WTC11 (cell line): ENCODE measurements around the gene IP6K3. TPM values are rescaled to one million over a fixed set of nuclear protein-coding genes. Genes with fewer than 3 reads are reported as not detected.
A peak's percentile ranks its signal among the peaks of the same experiment; 100 is the strongest.

Experiments
- ATAC-seq: fragments of 200-7000 bp; cut with Tn5 transposase; 2 replicates; pipeline ENCODE4 v1.10.0; 2021; ENCODE audit warnings: mild to moderate bottlenecking, moderate library complexity
- CTCF ChIA-PET: fragments of 300-600 bp; sonication (Branson Sonifier 250); formaldehyde crosslinking; loops from one replicate; lab custom pipeline; 2021; ENCODE audit warnings: antibody characterized with exemption; lab: Charles Lee
- POLR2A ChIA-PET: fragments of 350-600 bp; sonication (Branson Sonifier 250); formaldehyde crosslinking; loops from one replicate; lab custom pipeline; 2021; ENCODE audit warnings: antibody characterized with exemption; lab: Charles Lee
- DNase-seq: peaks from one replicate; pipeline ENCODE4 v3.0.0; 2021; ENCODE audit warnings: low spot score
- H3K27ac Mint-ChIP-seq: 2 replicates; pipeline ENCODE4 v1.8.0; 2021; ENCODE audit warnings: mixed read lengths
- H3K27me3 Mint-ChIP-seq: 2 replicates; pipeline ENCODE4 v1.8.0; 2021; ENCODE audit warnings: low read depth, mild to moderate bottlenecking, moderate library complexity, mixed read lengths
- H3K36me3 Mint-ChIP-seq: 2 replicates; pipeline ENCODE4 v1.8.0; 2021; ENCODE audit warnings: mixed read lengths
- H3K4me1 Mint-ChIP-seq: 2 replicates; pipeline ENCODE4 v1.8.0; 2022; ENCODE audit warnings: mixed read lengths
- H3K4me3 Mint-ChIP-seq: 2 replicates; pipeline ENCODE4 v1.8.0; 2021; ENCODE audit warnings: mild to moderate bottlenecking, moderate library complexity, mixed read lengths
- H3K9me3 Mint-ChIP-seq: 2 replicates; pipeline ENCODE4 v1.8.0; 2021; ENCODE audit warnings: mixed read lengths
- CREB1 ChIP-seq: sonication (generic); formaldehyde crosslinking; IDR thresholded peaks from 2 replicates; pipeline ENCODE4 v1.8.0; 2023; ENCODE audit warnings: mild to moderate bottlenecking, missing genetic modification reagents
- CREM ChIP-seq: sonication (generic); formaldehyde crosslinking; IDR thresholded peaks from 2 replicates; pipeline ENCODE4 v1.8.1; 2022; ENCODE audit warnings: mild to moderate bottlenecking, missing genetic modification reagents, moderate library complexity
- CTCF ChIP-seq: fragments of 200-600 bp; IDR thresholded peaks from 2 replicates; pipeline ENCODE4 v1.8.0; 2022; ENCODE audit warnings: antibody characterized with exemption
- ERG ChIP-seq: fragments of 250-450 bp; sonication (Bioruptor Pico); IDR thresholded peaks from 2 replicates; pipeline ENCODE4 v1.8.0; 2021; ENCODE audit warnings: mild to moderate bottlenecking
- ETV6 ChIP-seq: sonication (generic); formaldehyde crosslinking; IDR thresholded peaks from 2 replicates; pipeline ENCODE4 v1.8.1; 2022; ENCODE audit warnings: mild to moderate bottlenecking, missing genetic modification reagents
- FOXK1 ChIP-seq: sonication (generic); formaldehyde crosslinking; IDR thresholded peaks from 2 replicates; pipeline ENCODE4 v1.8.0; 2022; ENCODE audit warnings: mild to moderate bottlenecking, moderate library complexity, missing genetic modification reagents
- HMGA2 ChIP-seq: fragments of 250-450 bp; sonication (Bioruptor Pico); IDR thresholded peaks from 2 replicates; pipeline ENCODE4 v1.4.0; 2021; ENCODE audit warnings: mild to moderate bottlenecking, moderate library complexity
- IRF2 ChIP-seq: sonication (generic); formaldehyde crosslinking; IDR thresholded peaks from 2 replicates; pipeline ENCODE4 v1.8.0; 2022; ENCODE audit warnings: low read depth, missing genetic modification reagents, borderline replicate concordance
- KAT7 ChIP-seq: sonication (generic); formaldehyde crosslinking; IDR thresholded peaks from 2 replicates; pipeline ENCODE4 v1.8.1; 2023; ENCODE audit warnings: missing genetic modification reagents, mild to moderate bottlenecking, borderline replicate concordance
- NFE2L1 ChIP-seq: sonication (generic); formaldehyde crosslinking; IDR thresholded peaks from 2 replicates; pipeline ENCODE4 v1.8.1; 2023; ENCODE audit warnings: missing genetic modification reagents
- RELA ChIP-seq: sonication (generic); formaldehyde crosslinking; IDR thresholded peaks from 2 replicates; pipeline ENCODE4 v1.8.1; 2022; ENCODE audit warnings: missing genetic modification reagents, mild to moderate bottlenecking, borderline replicate concordance
- SP1 ChIP-seq: sonication (generic); formaldehyde crosslinking; conservative IDR thresholded peaks from 2 replicates; pipeline ENCODE4 v1.8.1; 2022; ENCODE audit warnings: missing genetic modification reagents
- ZNF121 ChIP-seq: sonication (generic); formaldehyde crosslinking; IDR thresholded peaks from 2 replicates; pipeline ENCODE4 v1.8.0; 2023; ENCODE audit warnings: missing genetic modification reagents
- ZNF281 ChIP-seq: sonication (generic); formaldehyde crosslinking; IDR thresholded peaks from 2 replicates; pipeline ENCODE4 v1.8.0; 2023; ENCODE audit warnings: mild to moderate bottlenecking, missing genetic modification reagents
- ZNF416 ChIP-seq: fragments of 250-450 bp; sonication (Bioruptor Pico); IDR thresholded peaks from 2 replicates; pipeline ENCODE4 v1.9.0; 2021; ENCODE audit warnings: mild to moderate bottlenecking, inconsistent platforms
- ZNF532 ChIP-seq: fragments of 250-450 bp; sonication (Bioruptor Pico); IDR thresholded peaks from 2 replicates; pipeline ENCODE4 v1.9.0; 2021; ENCODE audit warnings: mild to moderate bottlenecking, borderline replicate concordance
- total RNA-seq: library from RNA; stranded (reverse); gene quantifications from 3 replicates; pipeline ENCODE4 v1.2.3, GENCODE V29; 2021
- TF ChIP-seq, protein P1 (sequence below): sonication (generic); formaldehyde crosslinking; IDR thresholded peaks from 2 replicates; pipeline ENCODE4 v1.8.1; 2022; ENCODE audit warnings: low read depth, mild to moderate bottlenecking, moderate library complexity, missing genetic modification reagents, borderline replicate concordance
- TF ChIP-seq, protein P2 (sequence below): sonication (generic); formaldehyde crosslinking; IDR thresholded peaks from 2 replicates; pipeline ENCODE4 v1.8.0; 2023; ENCODE audit warnings: missing genetic modification reagents, mild to moderate bottlenecking, borderline replicate concordance

IP6K3 gene
- total RNA-seq, 1 experiment from 2014 or later = 1.1 TPM

DNA sequence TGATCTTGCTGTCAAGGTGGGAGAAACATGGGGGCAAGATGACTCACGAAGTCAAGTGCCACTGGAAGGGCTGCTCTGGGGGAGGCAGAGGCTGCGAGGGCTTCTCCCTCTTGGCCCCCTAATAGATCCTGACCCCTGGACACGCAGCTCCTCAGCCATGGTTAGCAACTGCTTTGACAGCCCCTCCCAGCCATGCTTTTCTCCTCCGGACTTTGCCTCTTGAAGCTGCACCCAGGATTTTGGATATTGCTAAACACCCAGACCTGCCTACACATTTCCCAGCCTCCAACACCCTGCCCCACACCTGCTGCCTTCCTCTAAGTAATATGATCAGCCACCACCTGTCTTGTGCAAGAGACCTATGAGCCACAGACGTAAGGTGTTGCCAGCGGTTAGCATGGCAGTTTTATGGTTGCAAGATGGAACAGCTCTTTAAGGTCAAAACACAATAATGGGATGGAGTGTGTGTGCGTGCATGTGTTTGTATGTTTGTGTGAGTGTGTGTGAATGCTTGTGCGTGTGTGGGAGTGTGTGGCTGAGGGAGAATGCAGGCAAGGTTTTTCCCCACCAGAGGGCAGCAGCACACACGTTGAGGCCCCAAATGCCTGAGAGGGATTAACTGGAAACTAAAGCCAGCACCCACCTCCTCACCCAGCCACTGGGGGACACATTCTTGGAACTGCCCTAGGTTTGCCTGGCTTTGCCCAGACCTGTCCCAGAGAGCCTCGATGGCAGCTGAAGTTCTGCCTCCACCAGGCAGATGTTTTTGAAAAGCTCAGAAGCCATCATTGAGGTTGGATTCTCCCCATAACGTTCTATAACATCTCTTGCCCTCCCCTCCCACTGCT lies 2.5 kb downstream of the IP6K3 start:
- H3K9me3 Mint-ChIP-seq = no peaks in the 10 kb centered on the region
- POLR2A ChIA-PET = interaction anchor here (1.0 kb wide), 1 partner anchor 25 kb away, joined by 3 read pairs; no protein-coding TSS in a partner anchor
- ATAC-seq (peak; percentile 79), DNase-seq (peak; percentile 84)
- no peaks in the 10 kb centered on the region; the same call in 1 of the 2 replicates for H3K27me3 Mint-ChIP-seq
- CTCF ChIA-PET = interaction anchor here (0.5 to 3.7 kb wide), 17 partner anchors 9 to 411 kb away, joined by 3 to 26 read pairs (median 4); partner anchors contain the start of gene UQCC2
- H3K4me3 Mint-ChIP-seq = no peak overlapping the region
- TF ChIP-seq CTCF (peak; percentile 79), RELA (CRISPR knock-in tag) (no peak), ETV6 (CRISPR knock-in tag) (peak; percentile 37; the same call in 1 of the 2 replicates)
- H3K36me3 Mint-ChIP-seq = no peaks in the 10 kb centered on the region
- peaks cover 48% of the 10 kb centered on the region for H3K4me1 Mint-ChIP-seq
- no peak overlapping the region for H3K27ac Mint-ChIP-seq

DNA sequence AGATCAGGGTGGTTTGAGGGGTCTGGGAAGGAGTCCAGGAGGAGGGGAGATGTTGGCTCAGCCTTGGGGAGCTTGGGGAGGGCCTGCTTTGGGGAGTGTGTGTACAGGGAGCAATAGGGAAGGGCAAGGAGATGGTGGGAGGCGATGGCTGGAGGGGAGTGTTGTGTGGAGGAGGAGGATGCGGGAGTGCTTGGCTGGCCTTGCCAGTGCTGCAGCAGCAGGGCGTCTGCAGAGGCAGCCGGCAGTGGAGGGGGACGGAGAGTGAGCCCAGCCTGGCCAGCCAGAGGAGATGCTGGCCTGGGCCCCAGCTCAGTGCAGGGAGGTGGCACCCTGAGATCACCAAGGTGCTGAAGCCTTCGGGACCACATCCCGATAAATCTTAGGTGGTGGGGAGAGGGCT lies 3.9 kb downstream of the IP6K3 start:
- ATAC-seq (no peak), DNase-seq (no peak)
- H3K27ac Mint-ChIP-seq = no peak overlapping the region
- CTCF ChIA-PET = interaction anchor here (1.0 to 2.8 kb wide), 9 partner anchors 8 to 412 kb away, joined by 3 to 23 read pairs (median 4); partner anchors contain the start of gene UQCC2
- no peaks in the 10 kb centered on the region for H3K36me3 Mint-ChIP-seq
- POLR2A ChIA-PET = no interaction called here
- H3K4me1 Mint-ChIP-seq = peaks cover 39% of the 10 kb centered on the region
- no peaks in the 10 kb centered on the region for H3K9me3 Mint-ChIP-seq
- no peaks in the 10 kb centered on the region for H3K27me3 Mint-ChIP-seq
- no peak overlapping the region for H3K4me3 Mint-ChIP-seq
- no peak for TF ChIP-seq SP1
- TF ChIP-seq NFE2L1 (CRISPR knock-in tag) = no peak
- TF ChIP-seq CREM (CRISPR knock-in tag) = no peak
- TF ChIP-seq ERG (CRISPR knock-in tag) = no peak
- TF ChIP-seq, protein P1, sequence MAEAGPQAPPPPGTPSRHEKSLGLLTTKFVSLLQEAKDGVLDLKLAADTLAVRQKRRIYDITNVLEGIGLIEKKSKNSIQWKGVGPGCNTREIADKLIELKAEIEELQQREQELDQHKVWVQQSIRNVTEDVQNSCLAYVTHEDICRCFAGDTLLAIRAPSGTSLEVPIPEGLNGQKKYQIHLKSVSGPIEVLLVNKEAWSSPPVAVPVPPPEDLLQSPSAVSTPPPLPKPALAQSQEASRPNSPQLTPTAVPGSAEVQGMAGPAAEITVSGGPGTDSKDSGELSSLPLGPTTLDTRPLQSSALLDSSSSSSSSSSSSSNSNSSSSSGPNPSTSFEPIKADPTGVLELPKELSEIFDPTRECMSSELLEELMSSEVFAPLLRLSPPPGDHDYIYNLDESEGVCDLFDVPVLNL (CRISPR knock-in tag) = no peak
- TF ChIP-seq KAT7 = no peak
- TF ChIP-seq HMGA2 (CRISPR knock-in tag) = no peak
- TF ChIP-seq ZNF121 = no peak
- TF ChIP-seq ZNF416 (CRISPR knock-in tag) = no peak
- no peak for TF ChIP-seq ZNF281 (CRISPR knock-in tag)
- TF ChIP-seq, protein P2, sequence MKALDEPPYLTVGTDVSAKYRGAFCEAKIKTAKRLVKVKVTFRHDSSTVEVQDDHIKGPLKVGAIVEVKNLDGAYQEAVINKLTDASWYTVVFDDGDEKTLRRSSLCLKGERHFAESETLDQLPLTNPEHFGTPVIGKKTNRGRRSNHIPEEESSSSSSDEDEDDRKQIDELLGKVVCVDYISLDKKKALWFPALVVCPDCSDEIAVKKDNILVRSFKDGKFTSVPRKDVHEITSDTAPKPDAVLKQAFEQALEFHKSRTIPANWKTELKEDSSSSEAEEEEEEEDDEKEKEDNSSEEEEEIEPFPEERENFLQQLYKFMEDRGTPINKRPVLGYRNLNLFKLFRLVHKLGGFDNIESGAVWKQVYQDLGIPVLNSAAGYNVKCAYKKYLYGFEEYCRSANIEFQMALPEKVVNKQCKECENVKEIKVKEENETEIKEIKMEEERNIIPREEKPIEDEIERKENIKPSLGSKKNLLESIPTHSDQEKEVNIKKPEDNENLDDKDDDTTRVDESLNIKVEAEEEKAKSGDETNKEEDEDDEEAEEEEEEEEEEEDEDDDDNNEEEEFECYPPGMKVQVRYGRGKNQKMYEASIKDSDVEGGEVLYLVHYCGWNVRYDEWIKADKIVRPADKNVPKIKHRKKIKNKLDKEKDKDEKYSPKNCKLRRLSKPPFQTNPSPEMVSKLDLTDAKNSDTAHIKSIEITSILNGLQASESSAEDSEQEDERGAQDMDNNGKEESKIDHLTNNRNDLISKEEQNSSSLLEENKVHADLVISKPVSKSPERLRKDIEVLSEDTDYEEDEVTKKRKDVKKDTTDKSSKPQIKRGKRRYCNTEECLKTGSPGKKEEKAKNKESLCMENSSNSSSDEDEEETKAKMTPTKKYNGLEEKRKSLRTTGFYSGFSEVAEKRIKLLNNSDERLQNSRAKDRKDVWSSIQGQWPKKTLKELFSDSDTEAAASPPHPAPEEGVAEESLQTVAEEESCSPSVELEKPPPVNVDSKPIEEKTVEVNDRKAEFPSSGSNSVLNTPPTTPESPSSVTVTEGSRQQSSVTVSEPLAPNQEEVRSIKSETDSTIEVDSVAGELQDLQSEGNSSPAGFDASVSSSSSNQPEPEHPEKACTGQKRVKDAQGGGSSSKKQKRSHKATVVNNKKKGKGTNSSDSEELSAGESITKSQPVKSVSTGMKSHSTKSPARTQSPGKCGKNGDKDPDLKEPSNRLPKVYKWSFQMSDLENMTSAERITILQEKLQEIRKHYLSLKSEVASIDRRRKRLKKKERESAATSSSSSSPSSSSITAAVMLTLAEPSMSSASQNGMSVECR = no peak
- TF ChIP-seq ZNF532 = no peak
- TF ChIP-seq IRF2 = no peak
- TF ChIP-seq CREB1 (CRISPR knock-in tag) = no peak
- no peak for TF ChIP-seq FOXK1
